Endothelial cell of umbilical vein (primary cell): ENCODE results near the gene HNRNPA2B1. TPM values are rescaled to one million over a fixed set of nuclear protein-coding genes. Genes with fewer than 3 reads are reported as not detected.

Experiments used
- BruUV-seq: library from RNA; stranded (reverse); fragments of 400-500 nt; replicated peaks from 2 replicates; lab custom pipeline; 2021; lab: Mats Ljungman, UMichigan
- CTCF ChIA-PET: fragments of 300-600, 350-600 bp; sonication (Branson Sonifier 250); formaldehyde crosslinking; loops from one replicate; lab custom pipeline; 2021; ENCODE audit warnings: antibody characterized with exemption, inconsistent platforms; lab: Charles Lee
- POLR2A ChIA-PET: fragments of 300-600, 350-600 bp; sonication (Branson Sonifier 250); formaldehyde crosslinking; loops from one replicate; lab custom pipeline; 2021; ENCODE audit warnings: antibody characterized with exemption, inconsistent platforms; lab: Charles Lee
- DNase-seq: peaks from one replicate; pipeline ENCODE4 v3.0.0-alpha.2; 2011; ENCODE audit warnings: low read depth, low spot score
- FAIRE-seq: peaks from 2 replicates; lab custom pipeline; 2011; peaks lifted over from hg19 to GRCh38; lab: Jason Lieb, UNC
- H2AFZ ChIP-seq: 2 replicates; pipeline ENCODE4 v1.6.0; 2012; ENCODE audit warnings: low read depth, low read length, control low read depth, inconsistent platforms
- H3K27ac ChIP-seq: 2 replicates; pipeline ENCODE4 v1.5.1; 2011; ENCODE audit warnings: low read depth, mild to moderate bottlenecking, control low read depth, low read length, moderate library complexity; ENCODE audit not compliant: insufficient read depth
- H3K27me3 ChIP-seq, 2 experiments: 2 replicates each; pipeline versions ENCODE4 v1.6.0 to v1.6.1; 2011; ENCODE audit warnings: low read length in 2 of 2, mixed read lengths in 1 of 2; ENCODE audit not compliant: control insufficient read depth in 2 of 2, insufficient read depth in 2 of 2
- H3K36me3 ChIP-seq, 2 experiments: 2 replicates in 1 of 2; 3 replicates in 1 of 2; pipeline ENCODE4 v1.5.1; 2011; ENCODE audit warnings: low read length in 2 of 2, mild to moderate bottlenecking in 1 of 2, moderate library complexity in 1 of 2; ENCODE audit not compliant: control insufficient read depth in 2 of 2, insufficient read depth in 2 of 2; ENCODE audit errors: extremely low read depth in 1 of 2
- H3K4me1 ChIP-seq: 3 replicates; pipeline ENCODE4 v1.5.1; 2011; ENCODE audit warnings: mild to moderate bottlenecking, low read length; ENCODE audit not compliant: control insufficient read depth, insufficient read depth; ENCODE audit errors: extremely low read depth
- H3K4me2 ChIP-seq: 2 replicates; pipeline ENCODE4 v1.6.1; 2011; ENCODE audit warnings: low read length, control low read depth, mixed read lengths; ENCODE audit not compliant: insufficient read depth
- H3K4me3 ChIP-seq, 3 experiments: fragments of 200-600 bp in 1 of 3; sonication (generic), shearing (Covaris generic) in 1 of 3; replicated peaks in 1 of 3; 2 replicates each; pipeline ENCODE4 v1.5.1; 2011 to 2016; ENCODE audit warnings: control low read depth in 3 of 3, low read length in 3 of 3, mild to moderate bottlenecking in 2 of 3, inconsistent platforms in 1 of 3, low read depth in 1 of 3, moderate library complexity in 1 of 3; ENCODE audit not compliant: insufficient read depth in 1 of 3
- H3K79me2 ChIP-seq: 2 replicates; pipeline ENCODE4 v1.6.0; 2012; ENCODE audit warnings: low read length, inconsistent platforms; ENCODE audit not compliant: control insufficient read depth, insufficient read depth
- H3K9ac ChIP-seq: replicated peaks from 2 replicates; pipeline ENCODE3; 2011; ENCODE audit warnings: low read length, control low read depth; ENCODE audit not compliant: insufficient read depth; ENCODE audit errors: extremely low read depth
- H3K9me1 ChIP-seq: replicated peaks from 3 replicates; pipeline ENCODE4 v1.6.0; 2011; ENCODE audit warnings: mild to moderate bottlenecking, low read length; ENCODE audit not compliant: control insufficient read depth, insufficient read depth; ENCODE audit errors: extremely low read depth
- H3K9me3 ChIP-seq: replicated peaks from 2 replicates; pipeline ENCODE4 v1.5.1; 2012; ENCODE audit warnings: low read length, inconsistent platforms; ENCODE audit not compliant: control insufficient read depth, insufficient read depth
- H4K20me1 ChIP-seq: replicated peaks from 2 replicates; pipeline ENCODE3; 2011; ENCODE audit warnings: mild to moderate bottlenecking, low read length; ENCODE audit not compliant: control insufficient read depth, insufficient read depth; ENCODE audit errors: extremely low read depth
- EZH2 ChIP-seq: IDR thresholded peaks from 2 replicates; pipeline ENCODE4 v1.6.1; 2012; ENCODE audit warnings: borderline replicate concordance, low read depth, mild to moderate bottlenecking, moderate library complexity, low read length, inconsistent platforms; ENCODE audit not compliant: severe bottlenecking
- FOS ChIP-seq: IDR thresholded peaks from 2 replicates; pipeline ENCODE4 v1.6.1; 2011; ENCODE audit warnings: mild to moderate bottlenecking, low read length, moderate library complexity, borderline replicate concordance; ENCODE audit not compliant: insufficient read depth
- POLR2A ChIP-seq: IDR thresholded peaks from 2 replicates; pipeline ENCODE4 v1.6.1; 2012; ENCODE audit warnings: low read depth, mild to moderate bottlenecking, control low read depth, low read length
- POLR2AphosphoS5 ChIP-seq: IDR thresholded peaks from 2 replicates; pipeline ENCODE4 v1.6.1; 2012; ENCODE audit warnings: low read depth, mild to moderate bottlenecking, control low read depth, low read length, moderate library complexity; ENCODE audit not compliant: insufficient read depth
- dilution Hi-C: fragments of 300-500 bp; cut with MboI; formaldehyde crosslinking; loops from one replicate; pipeline ENCODE4 v1.15.0; 2019; ENCODE audit warnings: low sequenced_read_pairs; ENCODE audit not compliant: extremely low pct_ligation_motif_present
- intact Hi-C: fragments of 100-400 bp; cut with micrococcal nuclease; formaldehyde crosslinking; loops from one replicate; pipeline ENCODE4 v1.10.0; 2022
- polyA plus RNA-seq, 4 experiments: library from polyadenylated mRNA; depleted of rRNA in 3 of 4; stranded (reverse) in 3 of 4; unstranded in 1 of 4; fragments of >200 nt; gene quantifications; 2 replicates each; pipeline versions ENCODE4 v1.2.1 to v1.2.3, GENCODE V29; 2011 to 2012; ENCODE audit warnings: missing spikeins in 1 of 4
- total RNA-seq: library from RNA; stranded (reverse); gene quantifications from 2 replicates; pipeline ENCODE4 v1.2.3, GENCODE V29; 2021

The HNRNPA2B1 gene
- total and polyA plus RNA-seq, 2 donors (not counting 3 experiments of a cell fraction or from before 2014, with no cell fraction given), result 198 to 703 TPM

DNA sequence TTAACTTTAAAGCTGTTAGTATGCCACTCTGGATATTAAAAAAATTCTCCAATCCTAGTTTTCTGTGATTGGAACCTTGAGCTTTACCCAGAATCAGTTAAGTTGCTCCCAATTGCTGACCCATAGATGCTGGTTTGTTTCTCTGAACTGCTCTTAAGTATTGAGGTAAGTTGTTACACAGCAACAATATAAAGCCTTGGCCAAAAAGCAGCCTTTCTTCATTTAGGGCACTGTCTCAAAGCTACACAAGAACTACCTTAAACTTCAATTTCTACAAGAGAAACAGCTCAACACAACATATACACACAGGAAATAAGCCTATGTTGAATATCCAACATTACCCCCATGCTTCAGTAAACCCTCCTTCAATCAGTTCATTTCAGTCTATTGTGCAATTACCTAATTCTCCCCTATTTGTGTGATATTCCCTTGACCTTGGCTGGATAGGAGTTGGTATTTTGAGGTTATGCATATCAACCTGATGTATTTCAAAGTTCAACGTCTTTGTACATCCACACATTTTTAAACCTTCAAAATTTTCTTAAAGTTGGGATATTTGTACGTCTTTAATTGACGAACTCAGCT is 11.5 kb downstream of the HNRNPA2B1 start:
- no TSS peak for BruUV-seq
- intact Hi-C loops, result no loop called here

DNA sequence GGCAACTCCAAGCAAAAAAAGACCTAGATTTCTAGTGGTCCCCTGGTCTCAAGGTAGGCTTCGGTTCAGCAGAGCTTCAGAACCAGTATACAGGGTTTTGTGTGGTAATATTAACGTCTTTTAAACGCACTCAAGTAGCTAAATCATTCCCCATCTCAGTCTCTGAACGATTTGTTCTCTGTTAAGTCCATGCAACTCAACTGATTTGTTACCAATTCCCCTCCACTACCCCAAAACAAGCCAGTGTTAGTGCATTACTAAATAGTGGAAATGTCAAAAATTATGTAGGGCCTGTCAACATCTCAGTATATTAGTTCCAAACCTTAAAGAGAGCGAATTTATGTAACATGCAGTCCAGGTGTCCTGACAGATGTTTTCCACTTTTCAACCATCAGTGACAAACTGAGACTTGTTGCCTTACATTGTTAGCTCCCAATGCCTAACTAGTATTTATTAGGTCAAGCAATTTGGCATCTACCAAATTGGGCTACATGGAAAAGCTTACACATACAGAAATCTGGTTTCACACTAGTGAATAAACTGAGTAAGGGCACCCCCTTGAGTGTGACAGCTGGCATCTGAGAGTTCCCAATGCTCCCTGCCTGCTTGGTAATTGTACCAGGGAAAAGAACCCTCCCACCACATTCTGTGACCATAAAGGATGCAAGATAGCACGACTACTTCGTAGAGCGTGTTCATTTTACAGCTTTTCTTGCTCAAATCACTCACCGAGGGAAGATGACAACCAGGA is 12.2 kb downstream of the HNRNPA2B1 start:
- CTCF ChIA-PET, result interaction anchor here (0.9 to 2.4 kb wide), 12 partner anchors 8 to 479 kb away, joined by 3 to 20 read pairs (median 5); partner anchors contain the start of genes HNRNPA2B1 and NFE2L3
- Histone ChIP-seq H3K36me3 (peaks cover 28 to 60% of the 10 kb centered on the region in 2 experiments), H3K4me1 (peaks cover 12% of the 10 kb centered on the region), H3K9ac (no peak overlapping the region), H3K79me2 (peaks cover 45% of the 10 kb centered on the region), H3K4me2 (no peak overlapping the region), H3K4me3 (no peak overlapping the region), H3K27me3 (no peaks in the 10 kb centered on the region), H2AFZ (no peak overlapping the region), H3K9me1 (no peaks in the 10 kb centered on the region), H4K20me1 (peaks cover 35% of the 10 kb centered on the region), H3K27ac (no peak overlapping the region), H3K9me3 (no peaks in the 10 kb centered on the region)
- no peak for DNase-seq
- TF ChIP-seq POLR2AphosphoS5, result no peak
- TF ChIP-seq POLR2A, result no peak
- no peak for TF ChIP-seq FOS
- POLR2A ChIA-PET, result interaction anchor here (1.5 to 3.1 kb wide), 4 partner anchors 9 to 37 kb away, joined by 4 to 15 read pairs (median 8); partner anchors contain the start of gene NFE2L3
- BruUV-seq, result no TSS peak
- intact Hi-C loops, result no loop called here
- FAIRE-seq, result no peak
- dilution Hi-C loops, result loop anchor here (25.0 kb wide), 1 partner anchor 974 kb away; the partner anchor contains the start of genes HOXA10, HOXA3, HOXA7 and HOXA9

More for the DNA sequence above, 11.5 kb downstream of the HNRNPA2B1 start:
- no peak for TF ChIP-seq EZH2
- TF ChIP-seq POLR2A, result no peak
- H2AFZ ChIP-seq, result no peak overlapping the region
- peaks cover 51% of the 10 kb centered on the region for H3K79me2 ChIP-seq
- H3K36me3 ChIP-seq, result peaks cover 33 to 64% of the 10 kb centered on the region in 2 experiments
- H3K9ac ChIP-seq, result no peak overlapping the region
- no peaks in the 10 kb centered on the region for H3K27me3 ChIP-seq
- H4K20me1 ChIP-seq, result peaks cover 35% of the 10 kb centered on the region
- no peak overlapping the region for H3K4me3 ChIP-seq
- no peak for FAIRE-seq
- ChIA-PET CTCF (interaction anchor here (0.9 to 2.4 kb wide), 11 partner anchors 8 to 479 kb away, joined by 3 to 20 read pairs (median 5); partner anchors contain the start of genes HNRNPA2B1 and NFE2L3), POLR2A (interaction anchor here (1.5 to 3.1 kb wide), 4 partner anchors 8 to 37 kb away, joined by 4 to 15 read pairs (median 8); partner anchors contain the start of gene NFE2L3)
- no peaks in the 10 kb centered on the region for H3K9me1 ChIP-seq
- no peaks in the 10 kb centered on the region for H3K9me3 ChIP-seq
- no peak for DNase-seq
- H3K27ac ChIP-seq, result no peak overlapping the region
- H3K4me2 ChIP-seq, result no peak overlapping the region
- H3K4me1 ChIP-seq, result peaks cover 18% of the 10 kb centered on the region
- dilution Hi-C loops, result loop anchor here (25.0 kb wide), 1 partner anchor 973 kb away; the partner anchor contains the start of genes HOXA10, HOXA3, HOXA7 and HOXA9
